Pancreas (tissue), 10 donors: ENCODE data around the gene APBA1. TPM values are rescaled to one million over a fixed set of nuclear protein-coding genes. Genes with fewer than 3 reads are reported as not detected.

Experiments
- ATAC-seq, 4 donors: fragments of 200-7000 bp; cut with Tn5 transposase; one replicate each; pipeline versions ENCODE4 v1.8.0 to v1.9.1; 2020; ENCODE audit warnings: mild to moderate bottlenecking in 4 of 4, moderate library complexity in 4 of 4
- DNase-seq, 6 donors: peaks; one replicate each; pipeline ENCODE4 v3.0.0-alpha.2; 2020
- FAIRE-seq: peaks from 2 replicates; lab custom pipeline; 2012; peaks lifted over from hg19 to GRCh38; lab: Jason Lieb, UNC
- H3K27ac ChIP-seq, 4 donors: fragments of 200-600 bp; sonication (generic); 1 replicate in 3 of 4; 2 replicates in 1 of 4; pipeline versions ENCODE4 v1.5.0 to v1.8.0; 2020
- H3K27me3 ChIP-seq, 4 donors: fragments of 200-600 bp; one replicate each; pipeline ENCODE4 v1.8.0; 2021
- H3K36me3 ChIP-seq, 3 donors: fragments of 200-600 bp; sonication (generic) in 1 of 3; one replicate each; pipeline versions ENCODE4 v1.5.0 to v1.8.0; 2020 to 2021
- H3K4me1 ChIP-seq, 3 donors: fragments of 200-600 bp; one replicate each; pipeline ENCODE4 v1.8.0; 2021
- H3K4me3 ChIP-seq, 4 donors: fragments of 200-600 bp; sonication (generic) in 2 of 4; one replicate each; pipeline versions ENCODE4 v1.5.0 to v1.8.0; 2020 to 2021
- H3K9me3 ChIP-seq, 4 donors: fragments of 200-600 bp; one replicate each; pipeline ENCODE4 v1.8.0; 2021
- WGBS, 2 donors: extraction: QIAGEN DNeasy Blood & Tissue Kit; methylation state at CpG; one replicate each; pipeline ENCODE4 v1.1.7; 2013; 5-methylcytosine and 5-hydroxymethylcytosine counted together
- intact Hi-C, 3 donors: fragments of 100-400 bp; cut with DNase I; formaldehyde crosslinking; loops; one replicate each; pipeline versions ENCODE4 v1.11.1 to v1.14.2; 2022
- polyA plus RNA-seq, 2 donors: library from polyadenylated mRNA; stranded (reverse); fragments of 200-250 nt; gene quantifications; one replicate each; pipeline ENCODE4 v1.2.3, GENCODE V29; 2013
- total RNA-seq, 6 donors: library from RNA; stranded (reverse); fragmentation: NEBNext Ultra II Directional in 4 of 6; extraction: Animal tissue kit (Norgen Biotek cat#: 25700) in 4 of 6; gene quantifications; one replicate each; pipeline versions ENCODE4 v1.2.1 to v1.2.4, GENCODE V29; 2021 to 2023
- TF ChIP-seq, protein P1 (sequence below), 4 donors: fragments of 200-600 bp; sonication (generic) in 3 of 4; IDR thresholded peaks; one replicate each; pipeline versions ENCODE4 v1.5.0 to v1.8.0; 2021; ENCODE audit warnings: antibody characterized with exemption in 4 of 4
- donor health status: healthy with polysubstance abuse.
- donor health status: DM: no; HTN: no; CAD: no; lungs with moderate emphysema.
- donor health status: DM: no; HTN: no; CAD: no.
- donor health status: control.
- donor health status: control.
- donor health status: Bipolar disorder and iron deficiency.
- donor health status: DM: yes; HTN: yes; CAD: no.
- donor health status: DM: no; HTN: no; CAD: no.
- donor health status: DM: no; HTN: no; CAD: no.
- donor health status: DM: yes; HTN: yes; CAD: no.

APBA1 gene
- total and polyA plus RNA-seq, 8 donors = 0.68 to 3.2 (median 2.2) TPM

DNA sequence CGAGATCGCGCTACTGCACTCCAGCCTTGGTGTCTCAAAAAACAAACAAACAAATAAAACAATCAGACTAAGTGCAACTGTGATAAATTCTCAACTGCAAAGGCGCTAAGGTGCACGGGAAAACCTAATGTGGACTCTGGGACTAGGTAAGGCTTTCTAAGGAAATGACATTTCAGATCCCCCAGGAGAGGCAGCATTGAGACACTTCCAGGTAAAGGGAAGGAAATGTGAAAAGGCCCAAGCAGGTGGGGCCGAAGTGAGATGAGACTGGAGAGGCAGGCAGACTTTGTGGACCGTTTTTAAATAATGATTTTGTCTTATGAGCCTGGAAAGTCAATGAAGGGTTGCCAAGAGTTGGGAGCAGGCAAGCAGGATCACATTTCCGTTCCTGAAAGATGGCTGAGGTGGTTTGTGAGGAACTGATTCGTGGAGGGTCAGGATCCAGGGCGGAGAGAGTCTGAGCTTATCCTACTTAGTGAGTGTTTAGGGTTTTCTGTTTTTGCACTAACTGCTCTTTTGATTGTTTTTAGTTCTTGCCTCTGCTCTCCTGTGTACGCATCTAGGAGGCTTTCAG, 2.0 kb upstream of the APBA1 start:
- H3K36me3 ChIP-seq = no peaks in the 10 kb centered on the region

DNA sequence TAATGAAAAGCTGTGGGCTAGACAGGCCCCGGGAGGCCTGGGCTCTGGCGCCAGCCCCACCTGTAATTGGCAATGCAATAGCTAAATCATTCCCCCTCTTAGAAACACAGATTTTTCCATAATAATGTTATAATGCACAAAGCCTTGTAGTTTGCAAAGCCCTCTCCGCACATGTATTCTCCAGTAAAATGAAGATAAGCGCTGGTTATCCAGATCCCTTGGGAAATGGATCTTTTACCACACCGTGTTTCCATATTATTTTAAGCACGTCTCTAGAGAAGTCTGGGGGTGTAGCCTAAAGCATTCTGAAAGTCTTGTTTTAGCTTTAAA, 1.1 kb upstream of the APBA1 start:
- intact Hi-C loops = no loop called here
- no peaks in the 10 kb centered on the region for H3K4me1 ChIP-seq
- no peak for ATAC-seq
- H3K27ac ChIP-seq = peak overlapping the region; percentile 36 to 74 (median 55)
- H3K9me3 ChIP-seq = no peaks in the 10 kb centered on the region
- peak overlapping the region in 3 of 4 donors; percentile 73 to 82 (median 80) for H3K4me3 ChIP-seq
- DNase-seq = no peak
- FAIRE-seq = no peak
- TF ChIP-seq, protein P1, sequence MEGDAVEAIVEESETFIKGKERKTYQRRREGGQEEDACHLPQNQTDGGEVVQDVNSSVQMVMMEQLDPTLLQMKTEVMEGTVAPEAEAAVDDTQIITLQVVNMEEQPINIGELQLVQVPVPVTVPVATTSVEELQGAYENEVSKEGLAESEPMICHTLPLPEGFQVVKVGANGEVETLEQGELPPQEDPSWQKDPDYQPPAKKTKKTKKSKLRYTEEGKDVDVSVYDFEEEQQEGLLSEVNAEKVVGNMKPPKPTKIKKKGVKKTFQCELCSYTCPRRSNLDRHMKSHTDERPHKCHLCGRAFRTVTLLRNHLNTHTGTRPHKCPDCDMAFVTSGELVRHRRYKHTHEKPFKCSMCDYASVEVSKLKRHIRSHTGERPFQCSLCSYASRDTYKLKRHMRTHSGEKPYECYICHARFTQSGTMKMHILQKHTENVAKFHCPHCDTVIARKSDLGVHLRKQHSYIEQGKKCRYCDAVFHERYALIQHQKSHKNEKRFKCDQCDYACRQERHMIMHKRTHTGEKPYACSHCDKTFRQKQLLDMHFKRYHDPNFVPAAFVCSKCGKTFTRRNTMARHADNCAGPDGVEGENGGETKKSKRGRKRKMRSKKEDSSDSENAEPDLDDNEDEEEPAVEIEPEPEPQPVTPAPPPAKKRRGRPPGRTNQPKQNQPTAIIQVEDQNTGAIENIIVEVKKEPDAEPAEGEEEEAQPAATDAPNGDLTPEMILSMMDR (IDR thresholded peaks at IDR 0.05) = no peak
- no peaks in the 10 kb centered on the region for H3K36me3 ChIP-seq
- H3K27me3 ChIP-seq = no peaks in the 10 kb centered on the region
- 44 to 54% methylated on average over 6 of the region's 6 CpGs for WGBS, 2 donors

More for the DNA sequence above, 2.0 kb upstream of the APBA1 start:
- Histone ChIP-seq H3K4me3 (no peak overlapping the region), H3K27ac (no peak overlapping the region), H3K27me3 (no peaks in the 10 kb centered on the region), H3K9me3 (no peaks in the 10 kb centered on the region), H3K4me1 (no peaks in the 10 kb centered on the region)
- WGBS, 2 donors = 85 to 86% methylated on average over 11 of the region's 11 CpGs
- FAIRE-seq = no peak
- TF ChIP-seq, protein P1 (IDR thresholded peaks at IDR 0.05) = no peak
- no peak for ATAC-seq
- intact Hi-C loops = no loop called here
- no peak for DNase-seq

DNA sequence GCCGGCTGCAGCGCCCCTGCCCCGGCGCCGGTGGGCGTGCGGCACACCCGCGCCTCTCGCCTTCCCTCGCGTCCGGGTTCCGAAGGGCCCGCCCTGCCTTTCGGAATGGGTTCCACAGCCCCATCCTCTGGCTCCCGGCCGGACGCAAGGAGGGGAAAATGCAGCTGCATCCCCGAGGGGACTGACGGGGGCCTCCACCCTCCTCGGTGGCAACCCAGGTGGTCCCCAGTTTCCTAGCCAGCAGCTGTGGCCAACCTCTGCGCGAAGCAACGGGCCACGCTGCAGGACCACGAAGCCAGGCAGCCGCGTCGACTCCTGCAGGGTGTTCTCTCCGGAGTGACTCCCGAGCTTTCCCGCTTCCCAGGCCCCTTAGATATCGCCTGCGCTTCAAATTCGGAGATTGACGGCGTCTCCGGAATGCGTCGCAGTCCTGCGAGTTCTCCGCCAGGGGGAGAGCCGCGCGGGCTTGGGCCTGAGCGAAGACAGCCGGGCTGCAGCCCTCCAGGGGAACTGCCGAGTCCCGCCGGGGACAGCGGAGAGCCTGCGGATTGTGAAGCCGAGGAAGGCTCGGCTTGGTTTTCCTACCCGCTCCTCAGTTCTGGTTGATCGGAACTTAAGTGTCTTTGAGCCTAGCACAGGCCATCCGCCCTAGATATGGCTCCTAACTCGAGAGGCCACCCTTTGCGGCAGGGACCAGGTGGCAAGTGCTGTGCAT, 582 bp upstream of the APBA1 start:
- intact Hi-C loops = no loop called here
- peak overlapping the region; percentile 36 to 74 (median 55) for H3K27ac ChIP-seq

DNA sequence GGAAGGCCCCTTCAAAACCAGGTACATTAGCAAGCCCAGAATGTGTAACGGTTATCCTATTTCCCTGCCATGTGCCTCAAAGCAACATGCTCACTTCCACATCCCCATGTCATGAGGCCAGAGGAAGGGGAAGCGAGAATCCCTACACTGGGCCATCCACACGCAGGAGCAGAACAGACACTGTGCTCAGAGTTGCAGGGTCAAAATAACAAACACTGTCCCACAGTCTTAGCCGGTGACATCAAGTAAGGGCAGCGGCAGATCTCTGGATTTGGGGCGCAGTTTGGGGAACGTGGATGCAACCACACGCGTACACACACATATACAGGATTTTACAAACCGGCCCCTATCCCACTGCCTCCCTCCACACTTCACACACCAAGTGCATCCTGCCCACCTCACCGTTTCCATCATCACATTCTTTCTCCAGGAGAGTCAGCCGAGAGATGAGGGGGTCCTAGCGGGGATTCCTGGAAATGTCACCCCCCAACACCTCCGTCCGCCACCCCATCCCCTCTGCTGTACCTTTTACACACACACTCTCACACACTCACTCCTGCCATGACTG, 776 bp downstream of the APBA1 start:
- Histone ChIP-seq H3K4me1 (no peaks in the 10 kb centered on the region), H3K27ac (peak overlapping the region in 2 of 4 donors; percentile 22 to 50), H3K27me3 (no peaks in the 10 kb centered on the region), H3K36me3 (no peaks in the 10 kb centered on the region), H3K4me3 (peak overlapping the region; percentile 51 to 82 (median 76)), H3K9me3 (no peaks in the 10 kb centered on the region)
- intact Hi-C loops = no loop called here
- DNase-seq (peak in 1 of 6 donors; percentile 29), FAIRE-seq (no peak), ATAC-seq (peak in 2 of 4 donors; percentile 4 to 29)
- WGBS, 2 donors = 57 to 60% methylated on average over 15 of the region's 15 CpGs
- TF ChIP-seq, protein P1 (IDR thresholded peaks at IDR 0.05) = no peak

More for the DNA sequence above, 582 bp upstream of the APBA1 start:
- FAIRE-seq (no peak), ATAC-seq (peak; percentile 86 to 95 (median 91)), DNase-seq (peak; percentile 74 to 94 (median 84))
- Histone ChIP-seq H3K4me1 (no peaks in the 10 kb centered on the region), H3K36me3 (no peaks in the 10 kb centered on the region), H3K9me3 (no peaks in the 10 kb centered on the region), H3K27me3 (no peaks in the 10 kb centered on the region), H3K4me3 (peak overlapping the region; percentile 73 to 93 (median 81))
- 0 to 1% methylated on average over 47 to 60 of the region's 60 CpGs for WGBS, 2 donors
- TF ChIP-seq, protein P1 (IDR thresholded peaks at IDR 0.05) = peak; percentile 62 to 90 (median 82)
